Nephron (organoid): ENCODE results near the gene DNAAF1.

Experiments used
- H3K27ac Mint-ChIP-seq, 3 experiments: 2 replicates each; pipeline ENCODE4 v1.8.0; 2020; ENCODE audit warnings: mixed read lengths in 3 of 3, mild to moderate bottlenecking in 2 of 3, moderate library complexity in 1 of 3
- H3K27me3 Mint-ChIP-seq: 2 replicates; pipeline ENCODE4 v1.8.0; 2021; ENCODE audit warnings: low read depth, mild to moderate bottlenecking, moderate library complexity, mixed read lengths
- H3K36me3 Mint-ChIP-seq: 2 replicates; pipeline ENCODE4 v1.8.0; 2020; ENCODE audit warnings: low read depth, mixed read lengths
- H3K4me1 Mint-ChIP-seq: 2 replicates; pipeline ENCODE4 v1.8.0; 2020; ENCODE audit warnings: mixed read lengths
- H3K4me3 Mint-ChIP-seq, 3 experiments: 2 replicates each; pipeline ENCODE4 v1.8.0; 2020; ENCODE audit warnings: mild to moderate bottlenecking in 3 of 3, mixed read lengths in 3 of 3, moderate library complexity in 2 of 3
- H3K9me3 Mint-ChIP-seq: 2 replicates; pipeline ENCODE4 v1.8.0; 2020; ENCODE audit warnings: mixed read lengths
- CTCF ChIP-seq, 3 experiments: fragments of 200-600 bp; sonication (generic); IDR thresholded peaks; one replicate each; pipeline ENCODE4 v1.5.0; 2021; ENCODE audit warnings: antibody characterized with exemption in 3 of 3; ENCODE audit not compliant: unreplicated experiment in 3 of 3

The DNAAF1 gene

GRCh38 chr16:84159007-84159406, 13.9 kb downstream of the DNAAF1 start:
- Mint-ChIP-seq H3K27me3 (peaks cover 38% of the 10 kb centered on the region), H3K36me3 (no peaks in the 10 kb centered on the region), H3K27ac (no peak overlapping the region), H3K9me3 (no peaks in the 10 kb centered on the region), H3K4me3 (no peak overlapping the region), H3K4me1 (peaks cover 5% of the 10 kb centered on the region)
- no peak for TF ChIP-seq CTCF (IDR thresholded peaks at IDR 0.05; ENCODE audit: unreplicated experiment in 3 of 3)

- Mint-ChIP-seq H3K36me3 (no peaks in the 10 kb centered on the region), H3K27me3 (peaks cover 43% of the 10 kb centered on the region), H3K9me3 (no peaks in the 10 kb centered on the region), H3K27ac (no peak overlapping the region), H3K4me1 (peaks cover 5% of the 10 kb centered on the region), H3K4me3 (no peak overlapping the region)
- no peak for TF ChIP-seq CTCF (IDR thresholded peaks at IDR 0.05; ENCODE audit: unreplicated experiment in 3 of 3)
These were observed 14.7 kb downstream of the DNAAF1 start for GRCh38 chr16:84159800-84160199.

DNA sequence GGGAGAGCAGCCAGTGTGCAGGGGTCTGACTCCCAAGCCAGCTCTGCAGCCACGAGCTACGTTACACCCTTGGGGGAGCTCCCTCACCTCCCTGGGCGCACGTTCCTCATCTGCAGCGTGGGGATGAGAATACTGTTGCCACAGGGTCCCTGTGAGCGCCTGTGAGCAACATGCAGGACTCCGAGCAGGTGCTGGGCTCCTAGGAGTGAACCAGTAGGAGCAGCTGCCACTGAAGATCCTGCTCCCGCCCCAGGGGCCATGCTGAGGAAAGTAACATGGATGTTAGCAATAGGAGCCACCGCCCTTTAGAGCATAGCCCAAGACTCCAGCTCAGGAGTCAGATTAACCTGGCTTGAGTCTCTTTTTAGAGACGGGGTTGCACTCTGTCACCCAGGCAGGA, 15.9 kb downstream of the DNAAF1 start:
- no peak for TF ChIP-seq CTCF (IDR thresholded peaks at IDR 0.05; ENCODE audit: unreplicated experiment in 3 of 3)
- peaks cover 48% of the 10 kb centered on the region for H3K27me3 Mint-ChIP-seq
- no peak overlapping the region for H3K27ac Mint-ChIP-seq
- H3K9me3 Mint-ChIP-seq, result no peaks in the 10 kb centered on the region
- peaks cover 5% of the 10 kb centered on the region for H3K4me1 Mint-ChIP-seq
- H3K36me3 Mint-ChIP-seq, result no peaks in the 10 kb centered on the region
- no peak overlapping the region for H3K4me3 Mint-ChIP-seq

GRCh38 chr16:84161801-84162200, 16.7 kb downstream of the DNAAF1 start:
- Mint-ChIP-seq H3K36me3 (no peaks in the 10 kb centered on the region), H3K9me3 (no peaks in the 10 kb centered on the region), H3K27ac (peak overlapping the region in 2 of 3 experiments; percentile 47 to 56), H3K4me1 (peaks cover 5% of the 10 kb centered on the region), H3K27me3 (peaks cover 48% of the 10 kb centered on the region), H3K4me3 (no peak overlapping the region)
- TF ChIP-seq CTCF (IDR thresholded peaks at IDR 0.05; ENCODE audit: unreplicated experiment in 3 of 3), result no peak

- Mint-ChIP-seq H3K9me3 (no peaks in the 10 kb centered on the region), H3K36me3 (no peaks in the 10 kb centered on the region), H3K4me3 (no peak overlapping the region), H3K27me3 (peaks cover 25% of the 10 kb centered on the region), H3K4me1 (peaks cover 5% of the 10 kb centered on the region), H3K27ac (no peak overlapping the region)
- no peak for TF ChIP-seq CTCF (IDR thresholded peaks at IDR 0.05; ENCODE audit: unreplicated experiment in 3 of 3)
These were observed 20.6 kb downstream of the DNAAF1 start for GRCh38 chr16:84165746-84166145.

GRCh38 chr16:84166796-84167695, 21.9 kb downstream of the DNAAF1 start:
- no peak for TF ChIP-seq CTCF (IDR thresholded peaks at IDR 0.05; ENCODE audit: unreplicated experiment in 3 of 3)
- H3K27me3 Mint-ChIP-seq, result peaks cover 19% of the 10 kb centered on the region
- no peak overlapping the region for H3K4me3 Mint-ChIP-seq
- H3K9me3 Mint-ChIP-seq, result no peaks in the 10 kb centered on the region
- H3K27ac Mint-ChIP-seq, result no peak overlapping the region
- no peaks in the 10 kb centered on the region for H3K4me1 Mint-ChIP-seq
- H3K36me3 Mint-ChIP-seq, result no peaks in the 10 kb centered on the region
